ENCODE data around the gene TEF. TPM values are rescaled to one million over a fixed set of nuclear protein-coding genes. Genes with fewer than 3 reads are reported as not detected.

The TEF gene
- total and polyA plus RNA-seq, 4 donors: 5.7 to 16.2 (median 10.2) TPM

- H3K4me1 ChIP-seq (ENCODE audit: control insufficient read depth in 4 of 4, insufficient read depth in 4 of 4, low read length in 3 of 4): peaks cover 3 to 38% (median 30%) of the 10 kb centered on the region in 4 donors
- H3K27ac ChIP-seq (ENCODE audit: low read depth in 1 of 2, low read length in 2 of 2): no peak overlapping the region
- no peak for DNase-seq (ENCODE audit: low spot score)
- peaks cover 19 to 84% (median 38%) of the 10 kb centered on the region in 4 donors for H3K36me3 ChIP-seq (ENCODE audit: control insufficient read depth in 4 of 4, insufficient read depth in 3 of 4, low read depth in 1 of 4, low read length in 3 of 4)
- H3K27me3 ChIP-seq (ENCODE audit: control insufficient read depth in 4 of 4, insufficient read depth in 4 of 4, low read length in 3 of 4): no peaks in the 10 kb centered on the region
- no peak overlapping the region for H3K9ac ChIP-seq (ENCODE audit: low read depth in 1 of 2, low read length in 2 of 2)
- no peak overlapping the region for H3K4me3 ChIP-seq (ENCODE audit: low read depth in 1 of 3, low read length in 3 of 3)
- TF ChIP-seq REST (IDR thresholded peaks at IDR 0.05): no peak
- no peak for TF ChIP-seq ZBTB33 (IDR thresholded peaks at IDR 0.05)
- no peak for TF ChIP-seq SP1 (IDR thresholded peaks at IDR 0.05)
- no peak for TF ChIP-seq MAX (IDR thresholded peaks at IDR 0.05)
- TF ChIP-seq TAF1 (conservative IDR thresholded peaks at IDR 0.05): no peak
- no peak for TF ChIP-seq JUND (IDR thresholded peaks at IDR 0.05)
- 86% methylated on average over 6 of the region's 6 CpGs for WGBS
- no peaks in the 10 kb centered on the region for H3K9me3 ChIP-seq (ENCODE audit: control insufficient read depth in 4 of 4, low read length in 3 of 4)
Measured at GRCh38 chr22:41352058-41352457, 29.7 kb upstream of the TEF start.

GRCh38 chr22:41353862-41354575 lies 27.7 kb upstream of the TEF start:
- no peaks in the 10 kb centered on the region for H3K27me3 ChIP-seq (ENCODE audit: control insufficient read depth in 4 of 4, insufficient read depth in 4 of 4, low read length in 3 of 4)
- TF ChIP-seq RXRA (IDR thresholded peaks at IDR 0.05) (peak; percentile 36 to 61), GABPA (IDR thresholded peaks at IDR 0.05 in 1 of 2, conservative IDR thresholded peaks at IDR 0.05 in 1 of 2) (no peak), FOXA1 (IDR thresholded peaks at IDR 0.05) (no peak), YY1 (IDR thresholded peaks at IDR 0.05) (no peak), HNF4A (conservative IDR thresholded peaks at IDR 0.05) (peak in 1 of 2 donors; percentile 40), NR2F2 (IDR thresholded peaks at IDR 0.05) (no peak), ATF3 (IDR thresholded peaks at IDR 0.05) (no peak), HNF4G (IDR thresholded peaks at IDR 0.05) (no peak), CTCF (IDR thresholded peaks at IDR 0.05; ENCODE audit: low read depth, low read length, missing input control) (no peak)
- no peak overlapping the region for H3K4me3 ChIP-seq (ENCODE audit: low read depth in 1 of 3, low read length in 3 of 3)
- peaks cover 0 to 25% (median 14%) of the 10 kb centered on the region in 4 donors for H3K4me1 ChIP-seq (ENCODE audit: control insufficient read depth in 4 of 4, insufficient read depth in 4 of 4, low read length in 3 of 4)
- DNase-seq (ENCODE audit: low spot score): no peak
- peak overlapping the region in 1 of 2 donors; percentile 65 for H3K27ac ChIP-seq (ENCODE audit: low read depth in 1 of 2, low read length in 2 of 2)
- WGBS: 53% methylated on average over 10 of the region's 10 CpGs
- no peaks in the 10 kb centered on the region for H3K9me3 ChIP-seq (ENCODE audit: control insufficient read depth in 4 of 4, low read length in 3 of 4)
- H3K9ac ChIP-seq (ENCODE audit: low read depth in 1 of 2, low read length in 2 of 2): peak overlapping the region in 1 of 2 donors; percentile 7
- H3K36me3 ChIP-seq (ENCODE audit: control insufficient read depth in 4 of 4, insufficient read depth in 3 of 4, low read depth in 1 of 4, low read length in 3 of 4): peaks cover 21 to 87% (median 37%) of the 10 kb centered on the region in 4 donors
